GM12891 (cell line): ENCODE data around the gene ZNF655.
"Not testable (repeated sequence)": the region's sequence is repeated elsewhere in the genome, so short reads cannot be mapped to it uniquely, and the experiment has no call there.

Experiments
- DNase-seq: peaks from one replicate; pipeline ENCODE4 v3.0.0; 2011; ENCODE audit warnings: low spot score; ENCODE audit not compliant: insufficient read length
- FAIRE-seq: peaks from 2 replicates; lab custom pipeline; 2011; peaks lifted over from hg19 to GRCh38; lab: Jason Lieb, UNC
- PAX5 ChIP-seq: IDR thresholded peaks from 2 replicates; pipeline ENCODE4 v1.6.1; 2011; ENCODE audit warnings: low read length, moderate library complexity, mild to moderate bottlenecking; ENCODE audit not compliant: insufficient read depth, severe bottlenecking
- POLR2A ChIP-seq: IDR thresholded peaks from 2 replicates; pipeline ENCODE4 v1.6.1; 2011; ENCODE audit warnings: low read depth, low read length, control low read depth
- POLR2AphosphoS5 ChIP-seq: IDR thresholded peaks from 2 replicates; pipeline ENCODE4 v1.6.1; 2011; ENCODE audit warnings: low read depth, low read length, control low read depth
- POU2F2 ChIP-seq: IDR thresholded peaks from 2 replicates; pipeline ENCODE4 v1.6.1; 2011; ENCODE audit warnings: low read depth, mild to moderate bottlenecking, control low read depth, low read length, moderate library complexity
- SPI1 ChIP-seq: IDR thresholded peaks from 2 replicates; pipeline ENCODE4 v1.6.1; 2011; ENCODE audit warnings: low read depth, low read length, control low read depth
- TAF1 ChIP-seq: IDR thresholded peaks from 2 replicates; pipeline ENCODE4 v1.6.1; 2011; ENCODE audit warnings: low read depth, low read length, control low read depth

The ZNF655 gene

GRCh38 chr7:99543081-99543671 is 15.3 kb upstream of the ZNF655 start:
- DNase-seq (no peak), FAIRE-seq (no peak)
- no peak for TF ChIP-seq POU2F2
- TF ChIP-seq POLR2AphosphoS5, result no peak
- TF ChIP-seq TAF1, result no peak
- TF ChIP-seq PAX5, result no peak
- no peak for TF ChIP-seq POLR2A
- no peak for TF ChIP-seq SPI1

DNA sequence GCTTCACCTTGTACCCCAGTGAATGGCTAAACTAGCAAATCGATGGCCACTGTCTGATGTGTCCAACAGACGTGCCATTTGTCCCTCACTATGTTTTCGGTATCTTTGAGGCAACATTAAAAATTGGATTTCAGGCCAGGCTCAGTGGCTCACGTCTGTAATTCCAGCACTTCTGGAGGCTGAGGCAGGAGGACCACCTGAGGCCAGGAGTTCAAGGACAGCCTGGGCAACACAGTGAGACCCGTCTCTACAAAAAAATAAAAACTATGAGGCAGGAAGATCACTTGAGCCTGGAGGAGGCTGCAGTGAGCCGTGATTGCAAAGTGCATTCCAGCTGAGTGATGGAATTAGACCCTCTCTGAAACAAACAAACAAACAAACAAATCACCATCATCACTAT is 14.5 kb upstream of the ZNF655 start:
- no peak for FAIRE-seq

DNA sequence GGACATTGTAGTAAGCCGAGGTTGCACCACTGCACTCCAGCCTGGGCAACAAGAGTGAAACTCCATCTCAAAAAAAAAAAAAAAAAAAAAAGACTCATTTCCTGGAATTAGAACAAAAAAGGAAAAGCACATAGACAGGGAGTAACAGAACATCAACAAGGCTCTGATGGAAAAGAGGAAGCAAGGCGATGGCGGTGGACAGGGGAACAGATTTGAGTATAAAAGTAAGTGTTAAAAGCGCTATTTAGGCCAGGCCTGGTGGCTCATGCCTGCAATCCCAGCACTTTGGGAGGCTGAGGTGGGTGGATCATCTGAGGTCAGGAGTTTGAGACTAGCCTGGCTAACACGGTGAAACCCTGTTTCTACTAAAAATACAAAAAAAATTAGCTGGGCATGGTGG is 13.1 kb upstream of the ZNF655 start:
- not testable (repeated sequence) for FAIRE-seq, DNase-seq

More for the DNA sequence above, 14.5 kb upstream of the ZNF655 start:
- TF ChIP-seq POLR2AphosphoS5 (no peak), SPI1 (no peak), TAF1 (no peak), POU2F2 (no peak), POLR2A (no peak), PAX5 (no peak)
- no peak for DNase-seq

DNA sequence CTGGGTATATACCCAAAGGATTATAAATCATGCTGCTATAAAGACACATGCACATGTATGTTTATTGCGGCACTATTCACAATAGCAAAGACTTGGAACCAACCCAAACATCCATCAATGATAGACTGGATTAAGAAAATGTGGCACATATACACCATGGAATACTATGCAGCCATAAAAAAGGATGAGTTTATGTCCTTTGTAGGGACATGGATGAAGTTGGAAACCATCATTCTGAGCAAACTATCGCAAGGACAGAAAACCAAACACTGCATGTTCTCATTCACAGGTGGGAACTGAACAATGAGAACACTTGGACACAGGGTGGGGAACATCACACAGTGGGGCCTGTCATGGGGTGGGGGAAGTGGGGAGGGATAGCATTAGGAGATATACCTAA is 8.9 kb upstream of the ZNF655 start:
- not testable (repeated sequence) for DNase-seq, FAIRE-seq

DNA sequence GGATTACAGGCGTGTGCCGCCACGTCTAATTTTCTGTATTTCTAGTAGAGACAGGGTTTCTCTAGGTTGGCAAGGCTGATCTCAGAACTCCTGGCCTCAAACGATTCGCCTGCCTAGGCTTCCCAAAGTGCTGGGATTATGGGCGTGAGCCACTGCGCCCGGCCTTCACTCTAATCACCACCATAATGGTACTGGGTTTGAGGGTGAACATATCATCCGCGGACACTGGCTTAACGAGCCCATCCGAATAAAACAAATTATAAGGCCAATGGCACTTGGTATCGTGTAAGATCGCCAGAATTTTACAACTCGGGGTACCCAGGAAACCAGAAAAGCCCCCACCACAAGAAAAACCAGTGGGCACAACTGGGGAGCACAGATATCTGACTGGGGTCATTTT is 7.1 kb upstream of the ZNF655 start:
- no peak for TF ChIP-seq POU2F2
- no peak for TF ChIP-seq POLR2A
- TF ChIP-seq TAF1, result no peak
- TF ChIP-seq SPI1, result no peak
- no peak for TF ChIP-seq PAX5
- TF ChIP-seq POLR2AphosphoS5, result no peak
- DNase-seq, result no peak
- FAIRE-seq, result peak; percentile 41

DNA sequence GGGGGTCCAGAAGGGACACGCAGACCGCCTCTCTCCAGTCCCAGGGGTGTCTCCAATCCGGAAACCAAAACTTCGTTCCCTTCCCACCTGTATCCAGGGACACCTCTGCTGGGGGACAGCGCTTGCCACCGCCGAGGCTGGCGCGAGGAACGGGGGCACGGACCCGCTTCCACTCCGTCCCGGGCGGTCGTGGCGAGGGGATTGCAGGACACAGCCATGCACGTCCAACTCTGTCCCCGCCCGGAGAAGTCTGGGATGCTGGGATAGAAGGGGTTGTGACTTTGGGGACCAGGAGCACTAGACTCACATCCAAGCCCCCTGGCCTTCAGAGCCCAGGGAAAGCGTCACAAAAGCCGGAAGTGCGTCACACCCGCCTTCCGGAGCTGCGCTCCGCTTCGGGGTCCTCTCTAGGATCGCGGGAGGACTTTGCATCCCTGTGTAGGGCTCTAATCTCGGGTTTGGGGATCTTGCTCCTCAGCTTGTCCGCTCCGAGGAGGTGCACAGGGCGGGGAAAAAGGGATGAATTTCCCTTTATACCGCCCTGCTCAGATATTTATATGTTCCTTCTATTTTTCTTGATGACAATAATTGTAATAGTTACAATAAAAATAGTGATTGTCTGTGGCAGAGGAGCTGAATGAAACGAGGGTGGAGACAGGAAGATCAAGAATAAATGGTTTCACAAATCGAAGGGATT is 6.5 kb upstream of the ZNF655 start, which contains the start of gene FAM200A:
FAM200A (minus strand) TSS at position 348 of the 697 bp plus-strand sequence. CDS start 3,707 bp downstream, outside the sequence.
- peak; percentile 88 for DNase-seq
- peak; percentile 87 for TF ChIP-seq TAF1
- peak; percentile 71 for TF ChIP-seq POU2F2
- TF ChIP-seq PAX5, result no peak
- TF ChIP-seq POLR2A, result peak; percentile 97
- peak; percentile 19; the same call in 1 of the 2 replicates for TF ChIP-seq SPI1
- peak; percentile 97 for TF ChIP-seq POLR2AphosphoS5
- peak; percentile 96 for FAIRE-seq

DNA sequence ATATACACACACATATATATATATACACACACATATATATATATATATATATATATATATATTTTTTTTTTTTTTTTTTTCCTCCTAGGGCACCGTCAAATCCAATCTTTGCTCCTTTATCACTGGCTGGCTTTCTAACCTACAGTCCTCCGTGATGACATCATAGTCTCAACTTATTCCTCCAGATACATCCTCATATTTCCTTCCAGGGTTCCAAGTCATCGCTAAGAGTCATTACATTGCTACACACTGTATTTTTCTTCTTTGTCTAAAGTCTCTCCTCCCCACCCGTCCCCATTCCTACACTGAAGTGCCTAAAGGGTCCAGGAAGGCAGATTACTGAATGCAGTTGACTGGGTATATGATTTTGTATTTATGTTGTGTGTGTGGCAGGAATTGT is 5.4 kb upstream of the ZNF655 start:
- DNase-seq (no peak), FAIRE-seq (no peak)
- TF ChIP-seq POLR2A (no peak), TAF1 (no peak), POU2F2 (no peak), SPI1 (no peak), PAX5 (no peak), POLR2AphosphoS5 (no peak)

DNA sequence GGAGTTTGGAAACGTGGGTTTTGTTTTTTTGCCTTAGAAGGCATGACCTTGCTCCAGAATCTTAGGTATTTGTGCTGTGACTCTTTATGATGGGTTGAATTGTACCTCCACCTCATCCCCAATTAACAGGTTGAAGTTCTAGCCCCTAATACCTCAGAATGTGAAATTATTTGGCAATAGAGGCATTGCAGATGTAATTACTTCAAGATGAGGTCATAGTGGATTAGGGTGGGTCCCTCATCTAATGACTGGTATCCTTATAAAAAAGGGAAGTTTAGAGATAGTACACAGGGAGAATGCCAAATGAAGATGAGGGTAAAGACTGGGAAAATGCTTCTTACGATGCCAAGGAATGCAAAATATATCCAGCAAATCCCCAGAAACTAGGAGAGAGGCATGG is 3.5 kb upstream of the ZNF655 start:
- DNase-seq (no peak), FAIRE-seq (no peak)
- TF ChIP-seq POLR2A (no peak), TAF1 (no peak), POU2F2 (no peak), PAX5 (no peak), POLR2AphosphoS5 (no peak)

DNA sequence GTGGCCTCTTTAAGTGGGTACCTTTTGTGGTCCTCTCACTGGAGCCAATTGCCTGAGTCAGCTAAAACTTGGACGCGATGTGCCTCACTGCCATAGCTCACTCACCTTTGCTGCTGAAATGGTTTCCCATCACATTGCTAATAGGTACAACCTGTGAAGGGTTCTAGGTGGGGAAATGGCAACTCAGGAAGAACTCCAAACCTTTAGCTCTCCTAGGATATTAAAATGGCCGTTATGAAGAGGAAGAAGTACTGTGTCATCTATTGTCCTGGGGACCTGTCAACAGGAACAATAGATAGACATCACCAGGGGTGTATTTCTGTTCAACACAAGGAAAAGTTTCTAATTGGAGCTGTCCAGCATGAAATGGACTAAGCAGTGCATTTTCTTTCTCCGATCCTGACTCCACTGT is 1.2 kb upstream of the ZNF655 start:
- TF ChIP-seq TAF1 (no peak), PAX5 (no peak), POU2F2 (no peak), POLR2AphosphoS5 (no peak)
- no peak for DNase-seq
- FAIRE-seq, result peak; percentile 48

DNA sequence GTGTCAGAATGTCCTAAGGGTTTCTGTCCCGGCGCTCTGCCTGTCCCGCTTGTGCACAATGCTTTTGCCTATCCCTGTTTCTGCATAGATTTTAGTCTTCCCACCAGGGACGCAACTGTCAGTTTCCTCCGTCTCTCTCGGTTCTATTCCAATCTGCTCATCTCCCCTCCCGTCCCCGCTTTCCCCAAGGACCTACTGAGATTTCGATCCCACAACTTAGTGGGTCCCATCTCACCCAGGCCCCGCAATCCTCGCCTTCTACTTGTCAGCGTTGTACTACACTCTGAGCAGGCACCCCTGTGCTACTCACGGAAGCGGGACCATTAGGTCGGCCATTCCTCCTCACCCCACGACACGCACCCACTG is 519 bp upstream of the ZNF655 start:
- no peak for DNase-seq
- FAIRE-seq, result peak; percentile 88
- TF ChIP-seq PAX5 (no peak), POU2F2 (0 out of 2 replicates have a peak, but pooled peaks have one; percentile 2), POLR2A (no peak), TAF1 (no peak)
